Measurements from ENCODE around the gene RAP2A. TPM values are rescaled to one million over a fixed set of nuclear protein-coding genes. Genes with fewer than 3 reads are reported as not detected.

RAP2A gene
- total RNA-seq, 4 donors from 2014 or later, result 7.9 to 76.9 (median 24.2) TPM

DNA sequence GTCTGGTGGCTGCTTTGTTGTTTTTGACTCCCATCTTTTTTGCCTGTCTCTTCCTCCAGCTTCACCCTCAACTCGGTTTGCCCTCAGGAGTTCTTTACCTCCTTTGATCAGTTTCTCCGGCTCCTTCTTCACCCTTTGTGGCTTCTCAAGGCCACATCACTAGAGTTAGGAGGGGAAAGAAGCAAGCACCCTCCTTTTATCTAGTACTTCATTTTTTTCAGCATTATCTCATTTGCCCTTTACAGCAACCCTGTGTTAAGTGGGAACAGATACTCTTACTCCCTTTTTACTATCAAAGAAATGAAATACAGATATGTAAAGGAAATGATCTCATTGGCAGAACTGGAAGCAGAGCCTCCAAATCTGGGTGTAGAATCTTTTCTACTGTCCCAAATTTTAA is 26.9 kb downstream of the RAP2A start:
- H3K4me1 ChIP-seq, result no peaks in the 10 kb centered on the region
- DNase-seq, result no peak
- intact Hi-C loops (cut with DNase I; ENCODE audit: low total_unique reads), result no loop called here
- H3K36me3 ChIP-seq, result no peaks in the 10 kb centered on the region
- H3K9me3 ChIP-seq, result no peaks in the 10 kb centered on the region
- H3K27ac ChIP-seq, result no peak overlapping the region
- H3K4me3 ChIP-seq, result no peak overlapping the region
- no peaks in the 10 kb centered on the region for H3K27me3 ChIP-seq
- TF ChIP-seq CTCF (IDR thresholded peaks at IDR 0.05) (no peak), POLR2A (IDR thresholded peaks at IDR 0.05) (no peak)

GRCh38 chr13:97464561-97464960 is 30.6 kb downstream of the RAP2A start:
- H3K4me1 ChIP-seq, result no peaks in the 10 kb centered on the region
- no peaks in the 10 kb centered on the region for H3K9me3 ChIP-seq
- no peak for TF ChIP-seq CTCF (IDR thresholded peaks at IDR 0.05)
- TF ChIP-seq POLR2A (IDR thresholded peaks at IDR 0.05), result no peak
- H3K27me3 ChIP-seq, result no peaks in the 10 kb centered on the region
- no peak overlapping the region for H3K27ac ChIP-seq
- intact Hi-C loops (cut with DNase I; ENCODE audit: low total_unique reads), result no loop called here
- no peaks in the 10 kb centered on the region for H3K36me3 ChIP-seq
- DNase-seq, result no peak
- no peak overlapping the region for H3K4me3 ChIP-seq

- no peaks in the 10 kb centered on the region for H3K4me1 ChIP-seq
- no peaks in the 10 kb centered on the region for H3K9me3 ChIP-seq
- H3K36me3 ChIP-seq, result no peaks in the 10 kb centered on the region
- DNase-seq, result no peak
- no peaks in the 10 kb centered on the region for H3K27me3 ChIP-seq
- H3K27ac ChIP-seq, result no peak overlapping the region
- no peak for TF ChIP-seq POLR2A (IDR thresholded peaks at IDR 0.05)
- no peak for TF ChIP-seq CTCF (IDR thresholded peaks at IDR 0.05)
- no peak overlapping the region for H3K4me3 ChIP-seq
- intact Hi-C loops (cut with DNase I; ENCODE audit: low total_unique reads), result no loop called here
Measured at GRCh38 chr13:97466722-97467121, 32.8 kb downstream of the RAP2A start.

DNA sequence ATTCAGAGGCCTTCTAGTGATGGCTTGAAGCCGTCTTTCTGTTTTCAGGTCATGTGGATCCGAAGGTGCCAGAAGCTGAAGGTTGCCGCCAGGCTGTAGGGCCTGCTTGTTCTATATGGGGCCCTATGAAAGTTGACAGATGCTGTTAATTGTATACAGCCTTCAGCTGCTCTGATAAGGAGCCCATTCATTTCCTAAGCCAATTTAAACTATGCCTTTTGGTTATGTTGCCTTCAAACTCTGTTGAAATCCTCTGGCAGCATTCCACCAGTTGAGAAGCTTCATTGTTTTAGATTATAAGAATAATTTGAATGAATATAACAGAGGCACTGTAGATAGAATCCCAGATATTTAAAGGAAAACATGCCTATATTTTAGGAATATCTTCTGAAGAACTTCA is 34.4 kb downstream of the RAP2A start:
- H3K4me1 ChIP-seq, result no peaks in the 10 kb centered on the region
- no peak overlapping the region for H3K4me3 ChIP-seq
- DNase-seq, result no peak
- H3K36me3 ChIP-seq, result no peaks in the 10 kb centered on the region
- no peaks in the 10 kb centered on the region for H3K27me3 ChIP-seq
- H3K9me3 ChIP-seq, result no peaks in the 10 kb centered on the region
- no peak overlapping the region for H3K27ac ChIP-seq
- intact Hi-C loops (cut with DNase I; ENCODE audit: low total_unique reads), result no loop called here
- TF ChIP-seq CTCF (IDR thresholded peaks at IDR 0.05), result no peak
- no peak for TF ChIP-seq POLR2A (IDR thresholded peaks at IDR 0.05)

DNA sequence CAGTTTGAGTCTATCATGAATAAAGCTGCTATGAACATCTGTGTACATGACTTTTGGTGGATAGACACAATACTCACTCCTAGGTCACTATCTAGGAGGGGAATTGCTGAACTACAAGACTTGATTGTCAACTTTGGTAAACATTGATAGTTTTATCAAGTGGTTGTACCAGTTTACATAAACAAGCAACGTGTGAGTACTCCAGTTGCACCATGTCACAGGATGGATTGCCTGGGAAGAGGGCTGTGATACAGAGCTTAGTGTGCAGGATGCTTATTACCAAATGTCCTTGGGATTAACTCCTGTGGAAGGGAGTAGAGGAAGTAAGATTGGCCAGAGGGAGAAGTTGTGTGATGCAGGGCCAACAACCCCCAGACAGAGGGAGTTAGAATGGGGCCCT is 37.7 kb downstream of the RAP2A start:
- H3K36me3 ChIP-seq, result no peaks in the 10 kb centered on the region
- H3K9me3 ChIP-seq, result no peaks in the 10 kb centered on the region
- H3K4me3 ChIP-seq, result no peak overlapping the region
- no peak for DNase-seq
- H3K27ac ChIP-seq, result no peak overlapping the region
- H3K4me1 ChIP-seq, result no peaks in the 10 kb centered on the region
- H3K27me3 ChIP-seq, result no peaks in the 10 kb centered on the region
- intact Hi-C loops (cut with DNase I; ENCODE audit: low total_unique reads), result no loop called here
- no peak for TF ChIP-seq CTCF (IDR thresholded peaks at IDR 0.05)
- no peak for TF ChIP-seq POLR2A (IDR thresholded peaks at IDR 0.05)

Measured in uterus (tissue), 4 donors.